Choroid plexus epithelial cell (primary cell): ENCODE data around the gene GMDS.
A peak's percentile ranks its signal among the peaks of the same experiment; 100 is the strongest.
"Not testable (repeated sequence)": the region's sequence is repeated elsewhere in the genome, so short reads cannot be mapped to it uniquely, and the experiment has no call there.

Source experiments
- DNase-seq: peaks from one replicate; pipeline ENCODE4 v3.0.0-alpha.2; 2010; ENCODE audit warnings: low read depth
- H3K4me3 ChIP-seq: 2 replicates; pipeline ENCODE4 v1.5.1; 2011; ENCODE audit warnings: low read depth, mild to moderate bottlenecking, control low read depth, low read length, moderate library complexity
- TF ChIP-seq, protein P1 (sequence below): conservative IDR thresholded peaks from 2 replicates; pipeline ENCODE4 v1.5.1; 2011; ENCODE audit warnings: low read depth, mild to moderate bottlenecking, control low read depth, inconsistent platforms, low read length, moderate library complexity

GMDS gene

DNA sequence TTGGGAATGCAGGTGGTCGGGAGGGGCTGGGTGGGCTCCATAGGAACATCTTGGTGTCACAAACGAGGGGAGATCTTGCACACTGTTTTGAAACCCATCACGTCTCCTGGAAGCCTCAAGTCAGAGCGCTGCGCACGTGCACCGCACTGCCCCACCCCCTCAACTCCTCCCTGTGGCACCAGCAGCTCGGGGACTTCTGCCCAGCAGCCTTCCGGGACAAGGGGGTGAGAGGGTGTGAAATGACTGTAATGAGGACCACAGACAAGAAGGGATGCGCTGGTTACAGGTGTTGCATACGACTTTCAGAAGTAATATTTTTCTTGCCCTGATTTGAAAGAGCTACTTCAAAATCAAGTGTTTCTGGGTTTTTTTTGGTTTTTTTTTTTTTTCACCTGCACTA, 575.4 kb downstream of the GMDS start:
- TF ChIP-seq, protein P1, sequence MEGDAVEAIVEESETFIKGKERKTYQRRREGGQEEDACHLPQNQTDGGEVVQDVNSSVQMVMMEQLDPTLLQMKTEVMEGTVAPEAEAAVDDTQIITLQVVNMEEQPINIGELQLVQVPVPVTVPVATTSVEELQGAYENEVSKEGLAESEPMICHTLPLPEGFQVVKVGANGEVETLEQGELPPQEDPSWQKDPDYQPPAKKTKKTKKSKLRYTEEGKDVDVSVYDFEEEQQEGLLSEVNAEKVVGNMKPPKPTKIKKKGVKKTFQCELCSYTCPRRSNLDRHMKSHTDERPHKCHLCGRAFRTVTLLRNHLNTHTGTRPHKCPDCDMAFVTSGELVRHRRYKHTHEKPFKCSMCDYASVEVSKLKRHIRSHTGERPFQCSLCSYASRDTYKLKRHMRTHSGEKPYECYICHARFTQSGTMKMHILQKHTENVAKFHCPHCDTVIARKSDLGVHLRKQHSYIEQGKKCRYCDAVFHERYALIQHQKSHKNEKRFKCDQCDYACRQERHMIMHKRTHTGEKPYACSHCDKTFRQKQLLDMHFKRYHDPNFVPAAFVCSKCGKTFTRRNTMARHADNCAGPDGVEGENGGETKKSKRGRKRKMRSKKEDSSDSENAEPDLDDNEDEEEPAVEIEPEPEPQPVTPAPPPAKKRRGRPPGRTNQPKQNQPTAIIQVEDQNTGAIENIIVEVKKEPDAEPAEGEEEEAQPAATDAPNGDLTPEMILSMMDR: no peak
- no peak overlapping the region for H3K4me3 ChIP-seq
- no peak for DNase-seq

DNA sequence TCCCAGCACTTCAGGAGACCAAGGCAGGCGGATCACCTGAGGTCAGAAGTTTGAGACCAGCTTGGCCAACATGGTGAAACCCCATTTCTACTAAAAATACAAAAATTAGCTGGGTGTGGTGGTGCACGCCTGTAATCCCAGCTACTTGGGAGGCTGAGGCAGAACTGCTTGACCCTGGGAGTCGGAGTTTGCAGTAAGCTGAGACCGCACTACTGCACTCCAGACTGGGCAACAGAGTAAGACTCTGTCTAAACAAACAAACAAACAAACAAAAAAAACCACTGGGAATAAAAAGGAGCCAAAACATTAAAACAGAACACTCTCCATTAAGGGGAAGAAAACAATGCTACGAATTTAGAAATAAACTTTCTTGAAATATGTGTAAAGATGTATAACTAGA, 576.9 kb downstream of the GMDS start:
- H3K4me3 ChIP-seq, DNase-seq: not testable (repeated sequence)

DNA sequence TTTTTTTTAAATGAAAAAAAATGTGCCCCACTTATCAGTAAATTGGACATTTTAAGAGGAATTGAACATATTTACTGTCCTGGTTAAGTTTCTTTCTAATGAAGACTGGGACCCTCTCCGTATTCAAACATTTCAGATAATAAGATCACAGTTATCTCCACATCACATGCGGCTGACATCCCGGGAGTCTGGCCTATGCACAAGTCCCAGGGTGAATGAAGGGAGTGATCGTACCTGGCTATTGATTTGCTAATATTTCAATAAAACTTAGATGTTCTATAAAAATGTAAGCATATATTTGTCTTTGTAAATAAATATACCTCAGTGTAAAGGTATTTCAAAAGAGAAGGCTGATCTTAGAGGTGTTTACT, 577.6 kb downstream of the GMDS start:
- no peak for DNase-seq
- TF ChIP-seq, protein P1: no peak
- no peak overlapping the region for H3K4me3 ChIP-seq

DNA sequence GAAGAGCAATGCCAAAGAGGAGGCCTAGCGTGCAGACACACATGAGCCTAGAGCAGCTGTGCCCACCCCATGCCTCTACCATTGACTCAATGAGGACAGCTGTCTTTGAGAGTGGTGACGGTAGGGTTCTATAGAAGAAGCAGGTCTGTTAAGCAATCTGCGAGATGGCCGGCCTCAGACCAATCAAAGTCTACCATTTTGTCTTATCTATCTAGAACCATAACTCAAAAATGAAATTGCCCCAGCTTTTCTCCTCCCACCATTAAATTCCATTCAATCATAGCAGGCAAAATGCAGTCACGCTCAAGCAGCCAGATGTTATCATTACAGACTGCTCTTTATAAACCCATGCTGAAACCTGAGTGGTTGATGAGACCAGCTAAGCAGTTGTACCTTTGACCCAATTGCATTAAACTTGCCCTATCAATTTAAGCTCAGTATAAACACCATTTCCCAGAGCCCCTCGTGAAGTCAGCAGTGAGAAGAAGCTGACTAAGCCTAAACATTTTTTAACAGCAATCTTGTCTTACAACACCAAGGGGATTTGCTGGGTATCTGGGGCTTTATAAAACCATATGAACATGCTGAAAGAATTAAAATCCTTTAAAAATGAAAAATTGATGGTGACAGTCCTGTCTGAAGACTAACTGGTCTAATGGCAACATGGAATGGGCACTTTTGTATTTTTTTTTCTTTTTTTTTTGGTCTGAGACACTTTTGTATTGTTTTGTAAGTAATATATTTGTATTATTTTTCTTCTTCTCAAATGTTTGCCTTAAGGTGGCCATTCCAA, 578.2 kb downstream of the GMDS start:
- H3K4me3 ChIP-seq: no peak overlapping the region
- DNase-seq: peak; percentile 8

DNA sequence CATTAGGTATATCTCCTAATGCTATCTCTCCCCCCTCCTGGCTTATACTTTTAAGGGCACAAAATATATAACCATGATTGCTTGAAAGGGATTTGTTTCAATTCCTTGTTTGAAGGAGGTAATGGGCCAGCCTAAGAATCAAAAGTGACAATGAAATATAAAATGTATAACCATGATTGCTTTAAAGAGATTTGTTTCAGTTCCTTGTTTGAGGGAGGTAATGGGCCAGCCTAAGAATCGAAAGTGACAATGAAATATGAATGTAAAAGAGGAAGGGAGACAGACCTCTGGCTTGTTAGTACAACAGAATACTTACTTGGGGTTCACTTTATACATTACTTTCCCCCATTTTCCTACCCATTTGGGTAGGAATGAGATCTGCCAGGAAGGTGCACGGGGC, 580.2 kb downstream of the GMDS start:
- TF ChIP-seq, protein P1: no peak
- no peak overlapping the region for H3K4me3 ChIP-seq
- DNase-seq: no peak

More for the DNA sequence above, 578.2 kb downstream of the GMDS start:
- TF ChIP-seq, protein P1: no peak

DNA sequence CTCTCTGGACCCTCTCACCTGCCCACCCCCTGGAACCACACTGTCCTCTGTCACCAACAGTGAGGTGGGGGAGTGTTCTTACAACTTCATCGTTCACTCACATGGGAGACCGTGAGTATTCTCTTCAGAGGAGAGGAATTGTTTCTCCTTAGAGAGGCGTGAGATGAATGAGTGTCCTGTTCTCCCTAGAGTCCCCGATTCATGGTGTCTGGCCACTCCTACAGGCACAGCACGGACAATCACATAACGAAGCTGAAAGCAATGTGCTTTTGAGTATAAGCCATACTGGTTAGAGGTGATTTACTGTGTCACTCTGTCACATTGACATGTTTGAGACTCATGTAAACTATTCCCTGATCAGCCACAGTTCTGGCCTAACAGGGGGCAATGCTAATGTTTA, 581.1 kb downstream of the GMDS start:
- H3K4me3 ChIP-seq: no peak overlapping the region
- no peak for DNase-seq
- TF ChIP-seq, protein P1: no peak

DNA sequence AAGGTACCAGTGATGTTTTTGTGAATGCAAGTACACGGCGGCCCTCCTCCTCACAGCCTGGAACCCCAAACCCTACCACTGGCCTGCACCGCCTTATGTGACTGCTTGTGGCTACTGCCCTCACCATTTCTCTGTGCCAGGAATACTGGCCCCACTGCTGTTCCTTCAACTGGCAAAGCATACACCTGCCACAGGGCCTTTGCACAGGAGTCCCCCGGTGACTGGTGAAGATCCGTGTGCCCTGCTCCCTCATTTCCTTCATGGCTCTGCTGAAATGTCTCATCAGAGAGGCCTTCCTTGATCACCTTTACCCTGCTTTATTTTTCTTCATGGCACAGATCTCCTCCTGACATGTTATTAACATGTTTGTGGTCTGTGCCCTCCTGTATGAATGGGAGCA, 581.9 kb downstream of the GMDS start:
- no peak for DNase-seq

More for the DNA sequence above, 581.9 kb downstream of the GMDS start:
- H3K4me3 ChIP-seq: no peak overlapping the region
- TF ChIP-seq, protein P1: no peak
